Endothelial cell of umbilical vein (primary cell): ENCODE measurements around the gene HOXC13. TPM values are rescaled to one million over a fixed set of nuclear protein-coding genes. Genes with fewer than 3 reads are reported as not detected.

Source experiments
- BruUV-seq: library from RNA; stranded (reverse); fragments of 400-500 nt; replicated peaks from 2 replicates; lab custom pipeline; 2021; lab: Mats Ljungman, UMichigan
- CTCF ChIA-PET: fragments of 300-600, 350-600 bp; sonication (Branson Sonifier 250); formaldehyde crosslinking; loops from one replicate; lab custom pipeline; 2021; ENCODE audit warnings: antibody characterized with exemption, inconsistent platforms; lab: Charles Lee
- POLR2A ChIA-PET: fragments of 300-600, 350-600 bp; sonication (Branson Sonifier 250); formaldehyde crosslinking; loops from one replicate; lab custom pipeline; 2021; ENCODE audit warnings: antibody characterized with exemption, inconsistent platforms; lab: Charles Lee
- DNase-seq: peaks from one replicate; pipeline ENCODE4 v3.0.0-alpha.2; 2011; ENCODE audit warnings: low read depth, low spot score
- FAIRE-seq: peaks from 2 replicates; lab custom pipeline; 2011; peaks lifted over from hg19 to GRCh38; lab: Jason Lieb, UNC
- H2AFZ ChIP-seq: 2 replicates; pipeline ENCODE4 v1.6.0; 2012; ENCODE audit warnings: low read depth, low read length, control low read depth, inconsistent platforms
- H3K27ac ChIP-seq: 2 replicates; pipeline ENCODE4 v1.5.1; 2011; ENCODE audit warnings: low read depth, mild to moderate bottlenecking, control low read depth, low read length, moderate library complexity; ENCODE audit not compliant: insufficient read depth
- H3K27me3 ChIP-seq, 2 experiments: 2 replicates each; pipeline versions ENCODE4 v1.6.0 to v1.6.1; 2011; ENCODE audit warnings: low read length in 2 of 2, mixed read lengths in 1 of 2; ENCODE audit not compliant: control insufficient read depth in 2 of 2, insufficient read depth in 2 of 2
- H3K36me3 ChIP-seq, 2 experiments: 2 replicates in 1 of 2; 3 replicates in 1 of 2; pipeline ENCODE4 v1.5.1; 2011; ENCODE audit warnings: low read length in 2 of 2, mild to moderate bottlenecking in 1 of 2, moderate library complexity in 1 of 2; ENCODE audit not compliant: control insufficient read depth in 2 of 2, insufficient read depth in 2 of 2; ENCODE audit errors: extremely low read depth in 1 of 2
- H3K4me1 ChIP-seq: 3 replicates; pipeline ENCODE4 v1.5.1; 2011; ENCODE audit warnings: mild to moderate bottlenecking, low read length; ENCODE audit not compliant: control insufficient read depth, insufficient read depth; ENCODE audit errors: extremely low read depth
- H3K4me2 ChIP-seq: 2 replicates; pipeline ENCODE4 v1.6.1; 2011; ENCODE audit warnings: low read length, control low read depth, mixed read lengths; ENCODE audit not compliant: insufficient read depth
- H3K4me3 ChIP-seq, 3 experiments: fragments of 200-600 bp in 1 of 3; sonication (generic), shearing (Covaris generic) in 1 of 3; replicated peaks in 1 of 3; 2 replicates each; pipeline ENCODE4 v1.5.1; 2011 to 2016; ENCODE audit warnings: control low read depth in 3 of 3, low read length in 3 of 3, mild to moderate bottlenecking in 2 of 3, inconsistent platforms in 1 of 3, low read depth in 1 of 3, moderate library complexity in 1 of 3; ENCODE audit not compliant: insufficient read depth in 1 of 3
- H3K79me2 ChIP-seq: 2 replicates; pipeline ENCODE4 v1.6.0; 2012; ENCODE audit warnings: low read length, inconsistent platforms; ENCODE audit not compliant: control insufficient read depth, insufficient read depth
- H3K9ac ChIP-seq: replicated peaks from 2 replicates; pipeline ENCODE3; 2011; ENCODE audit warnings: low read length, control low read depth; ENCODE audit not compliant: insufficient read depth; ENCODE audit errors: extremely low read depth
- H3K9me1 ChIP-seq: replicated peaks from 3 replicates; pipeline ENCODE4 v1.6.0; 2011; ENCODE audit warnings: mild to moderate bottlenecking, low read length; ENCODE audit not compliant: control insufficient read depth, insufficient read depth; ENCODE audit errors: extremely low read depth
- H3K9me3 ChIP-seq: replicated peaks from 2 replicates; pipeline ENCODE4 v1.5.1; 2012; ENCODE audit warnings: low read length, inconsistent platforms; ENCODE audit not compliant: control insufficient read depth, insufficient read depth
- H4K20me1 ChIP-seq: replicated peaks from 2 replicates; pipeline ENCODE3; 2011; ENCODE audit warnings: mild to moderate bottlenecking, low read length; ENCODE audit not compliant: control insufficient read depth, insufficient read depth; ENCODE audit errors: extremely low read depth
- CTCF ChIP-seq, 2 donors: IDR thresholded peaks; 1 replicate in 1 of 2; 2 replicates in 1 of 2; pipeline ENCODE4 v1.5.1; 2011; ENCODE audit warnings: low read length in 2 of 2, mild to moderate bottlenecking in 2 of 2, moderate library complexity in 2 of 2, control low read depth in 1 of 2, inconsistent platforms in 1 of 2, low read depth in 1 of 2; ENCODE audit not compliant: insufficient read depth in 1 of 2; ENCODE audit errors: extremely low read depth in 1 of 2
- EZH2 ChIP-seq: IDR thresholded peaks from 2 replicates; pipeline ENCODE4 v1.6.1; 2012; ENCODE audit warnings: borderline replicate concordance, low read depth, mild to moderate bottlenecking, moderate library complexity, low read length, inconsistent platforms; ENCODE audit not compliant: severe bottlenecking
- FOS ChIP-seq: IDR thresholded peaks from 2 replicates; pipeline ENCODE4 v1.6.1; 2011; ENCODE audit warnings: mild to moderate bottlenecking, low read length, moderate library complexity, borderline replicate concordance; ENCODE audit not compliant: insufficient read depth
- MAX ChIP-seq: IDR thresholded peaks from 2 replicates; pipeline ENCODE4 v1.6.1; 2011; ENCODE audit not compliant: insufficient read depth, insufficient read length
- POLR2A ChIP-seq: IDR thresholded peaks from 2 replicates; pipeline ENCODE4 v1.6.1; 2012; ENCODE audit warnings: low read depth, mild to moderate bottlenecking, control low read depth, low read length
- POLR2AphosphoS5 ChIP-seq: IDR thresholded peaks from 2 replicates; pipeline ENCODE4 v1.6.1; 2012; ENCODE audit warnings: low read depth, mild to moderate bottlenecking, control low read depth, low read length, moderate library complexity; ENCODE audit not compliant: insufficient read depth
- dilution Hi-C: fragments of 300-500 bp; cut with MboI; formaldehyde crosslinking; loops from one replicate; pipeline ENCODE4 v1.15.0; 2019; ENCODE audit warnings: low sequenced_read_pairs; ENCODE audit not compliant: extremely low pct_ligation_motif_present
- intact Hi-C: fragments of 100-400 bp; cut with micrococcal nuclease; formaldehyde crosslinking; loops from one replicate; pipeline ENCODE4 v1.10.0; 2022
- polyA plus RNA-seq, 4 experiments: library from polyadenylated mRNA; depleted of rRNA in 3 of 4; stranded (reverse) in 3 of 4; unstranded in 1 of 4; fragments of >200 nt; gene quantifications; 2 replicates each; pipeline versions ENCODE4 v1.2.1 to v1.2.3, GENCODE V29; 2011 to 2012; ENCODE audit warnings: missing spikeins in 1 of 4
- total RNA-seq: library from RNA; stranded (reverse); gene quantifications from 2 replicates; pipeline ENCODE4 v1.2.3, GENCODE V29; 2021

HOXC13 gene
- total and polyA plus RNA-seq, 2 donors (not counting 3 experiments of a cell fraction or from before 2014, with no cell fraction given): not detected

GRCh38 chr12:53935383-53936341 lies 3.0 kb upstream of the HOXC13 start:
- BruUV-seq: no TSS peak
- POLR2A ChIA-PET: no interaction called here

More at GRCh38 chr12:53935383-53936341, 3.0 kb upstream of the HOXC13 start:
- intact Hi-C loops: no loop called here
- Histone ChIP-seq H2AFZ (no peak overlapping the region), H3K36me3 (no peaks in the 10 kb centered on the region), H3K27ac (no peak overlapping the region), H3K9ac (no peak overlapping the region), H3K9me1 (no peaks in the 10 kb centered on the region), H3K9me3 (no peaks in the 10 kb centered on the region), H3K4me2 (no peak overlapping the region), H3K4me1 (no peaks in the 10 kb centered on the region), H4K20me1 (no peaks in the 10 kb centered on the region), H3K4me3 (no peak overlapping the region), H3K79me2 (no peaks in the 10 kb centered on the region), H3K27me3 (peaks cover 91 to 99% of the 10 kb centered on the region in 2 experiments)
- no peak for TF ChIP-seq FOS
- TF ChIP-seq POLR2A: no peak
- TF ChIP-seq MAX: no peak
- peak; percentile 96 for TF ChIP-seq EZH2
- no peak for TF ChIP-seq POLR2AphosphoS5
- no peak for TF ChIP-seq CTCF (IDR thresholded peaks at IDR 0.05; ENCODE audit: extremely low read depth in 1 of 2, insufficient read depth in 1 of 2, low read depth in 1 of 2, low read length in 2 of 2)
- DNase-seq (no peak), FAIRE-seq (no peak)
- CTCF ChIA-PET: no interaction called here
- dilution Hi-C loops: no loop called here
